GM18907 (cell line): ENCODE data around the gene GGT6.

Experiments
- ATAC-seq: cut with Tn5 transposase; IDR thresholded peaks from one replicate; pipeline ENCODE4 v1.9.1; 2021; ENCODE audit warnings: mild to moderate bottlenecking, moderate library complexity; ENCODE audit not compliant: unreplicated experiment

The GGT6 gene

GRCh38 chr17:4509401-4509800 is 51.0 kb downstream of the GGT6 start:
- no peak for ATAC-seq

GRCh38 chr17:4508207-4508606 is 52.2 kb downstream of the GGT6 start:
- ATAC-seq, result no peak

- no peak for ATAC-seq
These were observed 52.8 kb downstream of the GGT6 start for GRCh38 chr17:4507361-4508111.
